KOPT-K1 (cell line): ENCODE data around the gene SPOUT1.
A peak's percentile ranks its signal among the peaks of the same experiment; 100 is the strongest.
"Not testable (repeated sequence)": the region's sequence is repeated elsewhere in the genome, so short reads cannot be mapped to it uniquely, and the experiment has no call there.

Experiments used
- H3K27ac ChIP-seq: fragments of 200-600 bp; sonication (generic); 2 replicates; pipeline ENCODE4 v1.5.1; 2016; ENCODE audit warnings: antibody characterized with exemption, mild to moderate bottlenecking, low read depth, low read length; ENCODE audit not compliant: poor library complexity, severe bottlenecking
- H3K36me3 ChIP-seq: fragments of 200-600 bp; sonication (generic); 2 replicates; pipeline ENCODE4 v1.5.1; 2017; ENCODE audit warnings: antibody characterized with exemption, mild to moderate bottlenecking, low read length, moderate library complexity; ENCODE audit not compliant: insufficient read depth
- H3K9me3 ChIP-seq: fragments of 200-600 bp; sonication (generic); 2 replicates; pipeline ENCODE4 v1.5.1; 2017; ENCODE audit warnings: antibody characterized with exemption, low read length, mild to moderate bottlenecking; ENCODE audit not compliant: insufficient read depth, poor library complexity, severe bottlenecking

Gene SPOUT1

DNA sequence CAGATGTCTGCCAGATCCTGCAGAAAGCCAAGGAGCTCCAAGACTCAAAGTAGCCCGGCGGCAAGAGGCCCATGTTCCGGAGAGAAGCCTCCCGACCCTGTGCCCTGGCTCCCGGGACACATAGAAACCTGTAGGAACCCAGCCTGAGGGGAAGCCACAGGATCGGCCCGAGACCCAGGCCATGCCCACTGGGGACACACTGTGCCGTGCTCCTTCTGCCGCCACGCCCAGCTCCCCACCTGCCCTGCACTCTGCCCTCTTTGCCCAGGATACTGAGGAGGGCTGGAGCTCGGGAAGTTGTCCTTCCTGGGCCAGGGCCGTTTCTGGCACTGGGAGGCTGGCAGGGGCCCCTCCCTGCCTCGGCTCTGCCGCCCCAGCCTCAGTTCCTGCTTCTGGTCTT is 21.8 kb downstream of the SPOUT1 start:
- Histone ChIP-seq H3K9me3 (no peaks in the 10 kb centered on the region), H3K36me3 (peaks cover 61% of the 10 kb centered on the region), H3K27ac (no peak overlapping the region)

GRCh38 chr9:128805661-128806060 is 23.9 kb downstream of the SPOUT1 start:
- H3K27ac ChIP-seq, result no peak overlapping the region
- H3K9me3 ChIP-seq, result no peaks in the 10 kb centered on the region
- H3K36me3 ChIP-seq, result peaks cover 78% of the 10 kb centered on the region

DNA sequence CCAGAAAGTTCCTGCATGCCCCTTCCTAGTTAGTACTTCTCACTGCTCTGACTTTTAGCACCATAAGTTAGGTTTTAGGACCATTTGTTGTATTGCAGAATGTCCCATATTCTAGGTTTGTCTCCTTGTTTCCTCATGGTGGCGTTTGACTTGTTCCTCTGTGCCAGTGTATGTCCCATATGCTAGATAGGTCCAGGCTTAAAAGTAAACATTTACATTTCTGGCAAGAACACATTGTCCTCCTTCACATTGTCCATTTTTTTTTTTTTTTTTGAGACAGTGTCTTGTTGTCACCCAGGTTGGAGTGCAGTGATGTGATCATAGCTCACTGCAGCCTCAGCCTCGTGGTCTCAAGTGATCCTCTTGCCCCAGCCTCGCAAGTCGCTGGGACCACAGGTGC is 27.1 kb downstream of the SPOUT1 start:
- peaks cover 83% of the 10 kb centered on the region for H3K36me3 ChIP-seq
- H3K27ac ChIP-seq, result no peak overlapping the region
- no peaks in the 10 kb centered on the region for H3K9me3 ChIP-seq

DNA sequence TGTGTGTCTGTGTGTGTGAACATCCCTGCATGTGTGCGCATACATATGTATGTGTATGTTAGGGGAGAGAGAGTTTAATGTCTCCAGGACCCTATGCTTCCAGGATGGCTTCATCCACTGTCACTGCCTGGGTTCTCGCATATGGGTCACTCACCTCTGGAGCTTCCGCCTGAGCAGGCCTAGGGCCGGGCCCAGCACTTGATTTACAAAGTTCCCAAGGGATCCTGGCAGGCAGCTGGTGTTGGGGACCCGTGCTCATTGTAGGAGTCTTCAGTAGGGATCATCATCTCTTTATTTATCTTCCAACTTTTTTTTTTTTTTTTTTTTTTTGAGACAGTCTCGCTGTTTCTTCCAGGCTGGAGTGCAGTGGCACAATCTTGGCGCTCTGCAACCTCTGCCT is 29.5 kb downstream of the SPOUT1 start:
- Histone ChIP-seq H3K36me3 (peaks cover 73% of the 10 kb centered on the region), H3K27ac (no peak overlapping the region), H3K9me3 (no peaks in the 10 kb centered on the region)

DNA sequence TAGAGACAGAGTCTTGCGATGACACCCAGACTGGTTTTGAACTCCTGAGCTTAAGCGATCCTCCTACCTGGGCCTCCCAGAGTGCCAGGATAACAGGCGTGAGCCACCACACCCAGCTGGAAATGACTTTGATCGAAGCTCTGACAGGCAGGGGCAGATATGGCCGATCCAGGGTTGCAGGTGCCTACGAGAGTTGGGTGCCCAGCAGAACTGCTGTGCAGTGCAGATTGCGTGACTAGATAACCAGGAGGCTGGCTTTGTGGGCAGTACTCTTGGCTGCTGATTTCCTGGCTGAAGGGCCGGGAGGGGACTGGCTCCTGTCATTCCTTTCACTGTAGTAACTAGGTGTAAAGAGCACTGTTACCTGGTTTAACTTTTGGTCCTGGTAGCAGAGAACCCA is 30.7 kb downstream of the SPOUT1 start:
- Histone ChIP-seq H3K27ac (no peak overlapping the region), H3K9me3 (no peaks in the 10 kb centered on the region), H3K36me3 (peaks cover 74% of the 10 kb centered on the region)

- not testable (repeated sequence) for H3K9me3 ChIP-seq, H3K27ac ChIP-seq
- H3K36me3 ChIP-seq, result peaks cover 76% of the 10 kb centered on the region
Measured at GRCh38 chr9:128794961-128795360, 34.6 kb downstream of the SPOUT1 start.

DNA sequence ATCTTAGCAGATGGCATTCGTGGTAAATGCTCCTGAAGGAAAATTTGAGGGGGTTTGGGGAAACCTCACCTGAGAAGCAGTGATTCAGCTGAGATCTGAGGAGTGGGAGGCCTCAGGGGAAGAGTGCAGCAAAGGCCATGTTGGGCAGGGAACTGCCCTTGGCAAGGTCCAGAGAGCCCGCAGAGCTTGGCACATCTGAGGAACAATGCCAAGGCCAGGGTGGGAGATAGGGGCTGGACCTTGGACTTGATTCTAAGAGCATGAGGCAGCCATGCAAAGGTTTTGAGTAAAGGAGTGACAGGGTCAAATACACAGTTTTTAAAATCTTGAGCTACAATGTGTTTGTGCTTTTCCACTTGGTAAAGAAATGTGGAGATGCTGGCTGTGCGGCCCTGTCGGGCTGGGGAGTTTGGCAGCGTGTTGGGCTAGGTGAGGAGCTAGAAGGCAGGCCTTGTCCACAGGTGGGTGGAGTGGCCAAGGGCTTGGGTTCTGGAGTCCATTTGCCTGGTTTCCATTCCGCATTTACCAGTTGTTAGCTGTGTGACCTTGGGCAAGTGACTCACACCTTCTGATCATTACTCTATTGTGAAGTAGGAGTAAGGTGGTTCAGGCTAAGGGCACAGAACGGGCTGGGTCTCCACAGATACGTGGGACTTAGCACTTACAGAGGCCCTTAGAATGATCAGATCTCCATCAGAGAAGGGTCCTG is 36.5 kb downstream of the SPOUT1 start:
- Histone ChIP-seq H3K9me3 (no peaks in the 10 kb centered on the region), H3K27ac (no peak overlapping the region), H3K36me3 (peaks cover 60% of the 10 kb centered on the region)

DNA sequence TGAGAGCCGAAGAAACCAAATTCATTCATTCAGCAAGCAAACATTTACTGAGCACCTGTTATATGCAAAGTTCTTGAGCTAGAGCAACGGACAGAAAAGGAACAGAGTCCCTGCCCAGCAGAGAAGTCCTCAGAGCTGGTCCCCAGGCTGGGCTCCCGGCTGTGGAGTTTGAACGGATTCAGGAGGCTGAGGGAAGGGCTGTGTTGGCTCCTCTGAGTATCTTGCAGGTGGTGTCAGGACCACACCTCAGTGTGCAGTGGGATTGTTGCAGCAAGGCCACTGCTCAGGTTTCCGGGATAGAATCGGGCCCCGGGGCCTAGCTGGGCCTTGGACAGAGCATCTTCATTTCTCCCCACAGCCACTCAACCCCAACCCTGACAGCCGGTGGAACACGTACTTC is 37.5 kb downstream of the SPOUT1 start:
- H3K36me3 ChIP-seq, result peaks cover 50% of the 10 kb centered on the region
- H3K9me3 ChIP-seq, result no peaks in the 10 kb centered on the region
- H3K27ac ChIP-seq, result no peak overlapping the region

DNA sequence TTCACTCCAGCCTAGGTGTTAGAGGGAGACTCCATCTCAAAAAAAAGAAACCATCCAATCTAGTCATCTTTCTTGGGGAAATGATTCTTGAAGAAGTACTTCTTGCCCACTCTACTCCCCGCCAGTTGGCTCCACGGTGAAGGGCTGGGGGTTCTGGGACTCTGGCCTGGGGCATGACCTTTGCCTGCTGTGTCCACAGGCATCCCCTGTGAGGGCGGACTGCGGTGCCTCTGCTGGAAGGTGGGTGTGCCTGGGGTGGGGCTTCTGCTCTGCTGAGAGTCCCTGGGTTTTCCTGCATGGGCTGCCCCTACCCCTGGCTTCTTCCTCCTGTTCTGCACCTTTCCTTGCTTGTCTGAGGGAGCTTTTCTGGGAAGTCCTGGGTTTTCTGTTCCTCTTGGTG is 39.1 kb downstream of the SPOUT1 start:
- H3K36me3 ChIP-seq, result peaks cover 43% of the 10 kb centered on the region

GRCh38 chr9:128788445-128788844 is 41.1 kb downstream of the SPOUT1 start:
- Histone ChIP-seq H3K27ac (no peak overlapping the region), H3K36me3 (peaks cover 32% of the 10 kb centered on the region)

More for the DNA sequence above, 39.1 kb downstream of the SPOUT1 start:
- Histone ChIP-seq H3K27ac (no peak overlapping the region), H3K9me3 (no peaks in the 10 kb centered on the region)

GRCh38 chr9:128787659-128788058 is 41.9 kb downstream of the SPOUT1 start:
- H3K9me3 ChIP-seq, result no peaks in the 10 kb centered on the region
- H3K36me3 ChIP-seq, result peaks cover 24% of the 10 kb centered on the region
- H3K27ac ChIP-seq, result peak overlapping the region; percentile 64

More at GRCh38 chr9:128788445-128788844, 41.1 kb downstream of the SPOUT1 start:
- no peaks in the 10 kb centered on the region for H3K9me3 ChIP-seq

DNA sequence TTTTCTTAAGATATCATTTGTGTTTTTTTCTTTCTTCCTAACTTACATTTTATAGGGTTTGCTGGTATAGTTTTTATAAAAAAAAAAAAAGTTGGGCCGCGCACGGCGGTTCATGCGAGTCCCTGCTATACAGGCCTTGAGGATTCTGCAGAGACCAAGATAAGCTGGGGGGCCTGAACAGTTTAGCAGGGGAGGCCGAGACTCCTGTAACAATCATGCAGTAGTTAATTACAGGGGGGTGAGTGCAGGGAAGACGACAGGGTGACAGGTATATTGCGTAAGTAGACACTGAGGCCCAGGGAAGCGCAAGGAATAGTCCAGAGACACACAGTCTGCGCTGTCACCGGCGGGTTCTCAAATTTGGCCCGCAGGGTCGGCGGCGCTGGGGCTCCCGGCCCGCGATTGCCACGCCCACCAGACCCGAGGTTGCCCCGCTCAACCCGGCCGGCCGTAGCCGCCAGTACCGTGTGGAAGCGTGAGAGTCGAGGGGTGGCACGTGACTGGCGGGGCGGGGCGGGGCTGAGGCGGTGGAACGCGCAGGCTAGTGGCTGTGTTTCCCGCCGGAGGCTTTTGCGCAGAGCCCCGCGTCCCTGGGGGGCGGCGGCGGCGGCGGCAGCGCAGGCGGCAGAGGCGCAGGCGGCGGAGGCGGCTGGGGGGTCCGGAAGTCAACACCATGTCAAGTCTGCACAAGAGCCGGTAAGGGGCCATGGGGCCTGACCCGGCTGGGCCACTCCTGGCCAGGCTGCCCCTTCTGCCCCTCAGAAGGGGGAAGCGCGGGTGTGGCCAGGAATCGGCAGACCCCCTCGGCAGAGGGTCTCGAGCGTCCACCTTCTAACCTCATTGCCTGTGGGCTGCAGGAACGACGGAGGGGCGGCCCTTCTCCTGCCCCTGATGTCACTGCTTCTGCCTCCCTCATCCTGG is 42.7 kb downstream of the SPOUT1 start, which contains the start of gene TBC1D13:
Gene TBC1D13 (plus strand): TSS at position 573 of the 921 bp plus-strand sequence. CDS start 101 bp downstream, at position 674.
- Histone ChIP-seq H3K9me3 (no peaks in the 10 kb centered on the region), H3K36me3 (peaks cover 17% of the 10 kb centered on the region), H3K27ac (peak within 1 kb of the TSS; percentile 64)

DNA sequence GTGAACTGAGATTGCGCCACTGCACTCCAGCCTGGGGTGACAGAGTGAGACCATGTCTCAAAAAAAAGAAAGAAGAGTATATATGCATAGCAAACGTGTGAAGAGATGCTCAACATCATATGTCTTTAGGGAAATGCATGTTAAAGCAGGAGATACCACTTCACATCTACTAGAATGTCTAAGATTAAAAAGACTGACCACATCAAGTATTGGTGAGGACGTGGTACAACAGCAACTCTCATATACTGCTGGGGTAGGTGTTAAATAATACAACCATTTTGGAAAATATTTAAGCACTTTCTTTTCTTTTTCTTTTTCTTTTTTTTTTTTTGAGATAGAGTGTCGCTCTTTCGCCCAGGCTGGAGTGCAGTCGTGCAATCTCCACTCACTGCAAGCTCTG is 44.2 kb downstream of the SPOUT1 start:
- Histone ChIP-seq H3K27ac (no peak overlapping the region), H3K36me3 (peaks cover 3% of the 10 kb centered on the region; the same call in 1 of the 2 replicates), H3K9me3 (peaks cover 5% of the 10 kb centered on the region)

GRCh38 chr9:128782669-128783068 is 46.9 kb downstream of the SPOUT1 start:
- no peaks in the 10 kb centered on the region for H3K36me3 ChIP-seq
- H3K27ac ChIP-seq, result no peak overlapping the region
- peaks cover 5% of the 10 kb centered on the region for H3K9me3 ChIP-seq
